Measurements from ENCODE around the gene CDH24.
A peak's percentile ranks its signal among the peaks of the same experiment; 100 is the strongest.

The CDH24 gene

DNA sequence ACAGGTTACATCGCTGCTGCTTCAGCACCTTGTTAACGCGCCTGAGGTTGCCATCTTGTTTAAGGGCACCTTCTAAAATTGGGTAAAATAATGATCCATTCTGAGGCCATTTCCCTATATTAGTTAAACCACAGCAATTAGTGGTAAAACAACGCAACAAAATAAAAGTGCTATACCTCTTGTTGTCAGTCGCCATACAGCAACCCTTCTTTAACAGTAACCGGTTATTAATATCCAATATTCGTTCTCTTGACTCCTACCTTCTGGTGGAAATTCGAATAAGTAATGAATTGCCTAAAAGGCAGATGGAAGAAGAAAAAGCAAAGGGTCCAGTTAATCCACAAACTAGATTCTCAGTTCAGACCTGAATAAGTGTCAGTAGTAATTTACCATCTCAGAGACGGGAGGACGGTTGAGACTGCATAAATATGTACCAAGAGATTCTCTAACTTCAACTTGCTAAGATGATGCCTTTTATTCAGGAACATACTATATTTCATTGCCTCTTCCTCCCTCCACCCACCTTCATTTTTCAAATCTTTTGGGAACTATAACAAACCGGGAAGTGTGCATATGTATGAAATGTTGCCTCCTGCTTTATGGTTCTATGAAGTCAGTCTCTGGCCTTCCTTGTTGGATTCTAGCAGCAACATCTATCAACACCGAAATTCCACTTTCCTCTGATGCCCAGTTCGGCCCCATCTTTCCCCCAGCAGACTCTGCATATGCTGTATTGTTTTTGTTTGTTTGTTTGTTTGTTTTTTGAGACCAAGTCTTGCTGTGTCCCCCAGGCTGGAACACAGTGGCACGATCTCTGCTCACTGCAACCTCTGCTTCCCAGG lies 21.8 kb downstream of the CDH24 start:
- DNase-seq, result no peak
- Histone ChIP-seq H3K4me3 (ENCODE audit: control insufficient read depth in 1 of 7, extremely low read depth in 1 of 7, insufficient read depth in 4 of 7, low read depth in 2 of 7, low read length in 6 of 7) (peak overlapping the region in 6 of 7 experiments; percentile 88 to 97 (median 91)), H3K9me3 (ENCODE audit: control extremely low read depth in 1 of 5, control insufficient read depth in 4 of 5, insufficient read depth in 2 of 5, low read depth in 1 of 5, low read length in 4 of 5) (no peaks in the 10 kb centered on the region), H3K27me3 (replicated peaks in 2 of 5; ENCODE audit: control insufficient read depth in 4 of 5, insufficient read depth in 5 of 5, low read length in 4 of 5) (no peaks in the 10 kb centered on the region), H3K27ac (ENCODE audit: insufficient read depth in 1 of 2, low read depth in 1 of 2, low read length in 2 of 2, poor library complexity in 1 of 2, severe bottlenecking in 2 of 2) (peak overlapping the region; percentile 88 to 95), H3K4me1 (ENCODE audit: control extremely low read depth in 1 of 4, control insufficient read depth in 4 of 4, insufficient read depth in 4 of 4, low read length in 3 of 4) (peaks cover 6 to 12% (median 11%) of the 10 kb centered on the region in 4 experiments), H3K36me3 (ENCODE audit: control insufficient read depth in 4 of 4, insufficient read depth in 4 of 4, low read length in 3 of 4) (peaks cover 4 to 23% (median 17%) of the 10 kb centered on the region in 4 experiments)
- CTCF ChIA-PET, result interaction anchor here (2.5 to 33.6 kb wide), 2 partner anchors 23 to 47 kb away, joined by 12 to 933 read pairs; partner anchors contain the start of genes AJUBA and CDH24
- WGBS (ENCODE audit: insufficient coverage), result 40% methylated on average over 5 of the region's 14 CpGs
- POLR2A ChIA-PET, result interaction anchor here (0.6 to 1.6 kb wide), 2 partner anchors 20 to 37 kb away, joined by 3 read pairs; no protein-coding TSS in a partner anchor

DNA sequence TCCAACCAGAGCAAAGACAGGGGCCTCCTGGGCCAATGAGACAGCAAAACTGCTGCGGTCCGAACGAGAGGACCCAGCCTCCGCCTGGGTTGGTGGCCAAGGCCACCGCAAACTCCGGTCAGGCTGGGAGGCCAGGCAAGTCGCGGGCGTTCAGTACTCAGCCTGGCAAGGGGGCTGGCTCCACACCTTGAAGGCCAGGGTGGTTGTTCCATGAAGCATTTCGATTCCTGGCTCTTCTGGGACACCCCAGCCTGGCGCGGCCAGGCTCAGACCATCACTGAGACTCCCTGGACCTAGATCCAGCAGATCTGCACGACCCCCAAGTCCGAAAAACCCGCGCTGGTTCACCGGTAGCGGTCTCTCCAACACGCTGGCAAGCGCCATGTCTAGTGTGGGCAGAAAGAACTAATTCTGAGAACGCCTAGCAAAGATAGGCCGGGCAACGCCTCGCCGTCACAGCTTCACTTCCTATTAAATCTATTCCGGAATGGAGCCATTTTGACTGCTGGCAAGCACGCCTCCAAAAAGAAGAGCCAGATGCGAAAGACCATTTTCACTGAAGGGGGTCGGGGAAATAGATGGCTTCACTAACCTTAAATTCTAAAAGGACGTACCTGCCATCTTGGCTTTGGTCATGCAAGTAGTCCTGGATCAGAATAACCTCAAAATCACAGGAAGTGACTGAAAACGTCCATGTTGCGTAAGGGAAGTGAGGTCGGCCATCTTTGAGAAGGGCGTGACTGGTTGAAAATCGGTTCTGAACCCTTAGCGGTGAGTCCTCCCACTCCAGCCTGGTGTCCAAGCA lies 22.6 kb downstream of the CDH24 start, which contains the start of gene PSMB5:
TSS of gene PSMB5 (minus strand) at position 403 of the 805 bp plus-strand sequence. CDS start at position 384, 19 bp downstream.
- Histone ChIP-seq H3K27ac (ENCODE audit: insufficient read depth in 1 of 2, low read depth in 1 of 2, low read length in 2 of 2, poor library complexity in 1 of 2, severe bottlenecking in 2 of 2) (peak within 1 kb of the TSS; percentile 88 to 95), H3K9me3 (ENCODE audit: control extremely low read depth in 1 of 5, control insufficient read depth in 4 of 5, insufficient read depth in 2 of 5, low read depth in 1 of 5, low read length in 4 of 5) (no peaks in the 10 kb centered on the region), H3K4me1 (ENCODE audit: control extremely low read depth in 1 of 4, control insufficient read depth in 4 of 4, insufficient read depth in 4 of 4, low read length in 3 of 4) (peaks cover 6 to 12% (median 11%) of the 10 kb centered on the region in 4 experiments), H3K4me3 (ENCODE audit: control insufficient read depth in 1 of 7, extremely low read depth in 1 of 7, insufficient read depth in 4 of 7, low read depth in 2 of 7, low read length in 6 of 7) (peak within 1 kb of the TSS; percentile 76 to 97 (median 89)), H3K27me3 (replicated peaks in 2 of 5; ENCODE audit: control insufficient read depth in 4 of 5, insufficient read depth in 5 of 5, low read length in 4 of 5) (no peaks in the 10 kb centered on the region), H3K36me3 (ENCODE audit: control insufficient read depth in 4 of 4, insufficient read depth in 4 of 4, low read length in 3 of 4) (peaks cover 5 to 24% (median 20%) of the 10 kb centered on the region in 4 experiments)
- CTCF ChIA-PET, result interaction anchor here (0.8 to 2.5 kb wide), 5 partner anchors 13 to 40 kb away, joined by 3 to 16 read pairs (median 4); partner anchors contain the start of gene CDH24
- WGBS (ENCODE audit: insufficient coverage), result 0% methylated on average over 35 of the region's 36 CpGs
- POLR2A ChIA-PET, result interaction anchor here (1.6 kb wide), 1 partner anchor 19 kb away, joined by 3 read pairs; no protein-coding TSS in a partner anchor
- peak; percentile 97 to 99 (median 98) for DNase-seq

- no peak for DNase-seq
Measured at GRCh38 chr14:23033801-23034497, 23.4 kb downstream of the CDH24 start.

DNA sequence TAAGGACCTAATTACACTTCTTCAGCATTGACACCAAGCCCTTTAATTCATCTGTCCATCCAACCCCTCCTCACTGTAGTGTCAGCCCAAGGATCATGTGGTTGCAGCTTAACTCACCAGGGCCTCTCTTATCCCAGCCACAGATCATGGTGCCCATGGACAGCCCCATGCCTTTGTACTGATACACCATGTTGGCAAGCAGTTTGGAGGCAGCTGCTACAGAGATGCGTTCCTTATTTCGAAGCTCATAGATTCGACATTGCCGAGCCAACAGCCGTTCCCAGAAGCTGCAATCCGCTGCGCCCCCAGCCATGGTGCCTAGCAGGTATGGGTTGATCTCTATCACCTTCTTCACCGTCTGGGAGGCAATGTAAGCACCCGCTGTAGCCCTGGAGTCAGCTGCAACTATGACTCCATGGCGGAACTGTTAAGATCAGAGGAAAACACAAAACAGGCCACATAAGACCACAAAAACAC lies 24.0 kb downstream of the CDH24 start:
- ChIA-PET POLR2A (interaction anchor here (1.6 kb wide), 1 partner anchor 17 kb away, joined by 3 read pairs; no protein-coding TSS in a partner anchor), CTCF (interaction anchor here (0.8 to 2.5 kb wide), 8 partner anchors 11 to 47 kb away, joined by 4 to 16 read pairs (median 4); partner anchors contain the start of gene CDH24)
- DNase-seq, result no peak
- Histone ChIP-seq H3K9me3 (ENCODE audit: control extremely low read depth in 1 of 5, control insufficient read depth in 4 of 5, insufficient read depth in 2 of 5, low read depth in 1 of 5, low read length in 4 of 5) (no peaks in the 10 kb centered on the region), H3K4me3 (ENCODE audit: control insufficient read depth in 1 of 7, extremely low read depth in 1 of 7, insufficient read depth in 4 of 7, low read depth in 2 of 7, low read length in 6 of 7) (peak overlapping the region in 4 of 7 experiments; percentile 88 to 95 (median 88)), H3K27ac (ENCODE audit: insufficient read depth in 1 of 2, low read depth in 1 of 2, low read length in 2 of 2, poor library complexity in 1 of 2, severe bottlenecking in 2 of 2) (no peak overlapping the region), H3K27me3 (replicated peaks in 2 of 5; ENCODE audit: control insufficient read depth in 4 of 5, insufficient read depth in 5 of 5, low read length in 4 of 5) (no peaks in the 10 kb centered on the region), H3K36me3 (ENCODE audit: control insufficient read depth in 4 of 4, insufficient read depth in 4 of 4, low read length in 3 of 4) (peaks cover 5 to 35% (median 23%) of the 10 kb centered on the region in 4 experiments), H3K4me1 (ENCODE audit: control extremely low read depth in 1 of 4, control insufficient read depth in 4 of 4, insufficient read depth in 4 of 4, low read length in 3 of 4) (peaks cover 6 to 20% (median 15%) of the 10 kb centered on the region in 4 experiments)
- WGBS (ENCODE audit: insufficient coverage), result 98% methylated on average over 10 of the region's 10 CpGs

More at GRCh38 chr14:23033801-23034497, 23.4 kb downstream of the CDH24 start:
- CTCF ChIA-PET, result interaction anchor here (0.8 to 2.5 kb wide), 7 partner anchors 12 to 39 kb away, joined by 3 to 16 read pairs (median 5); partner anchors contain the start of gene CDH24
- peak overlapping the region; percentile 88 to 95 for H3K27ac ChIP-seq (ENCODE audit: insufficient read depth in 1 of 2, low read depth in 1 of 2, low read length in 2 of 2, poor library complexity in 1 of 2, severe bottlenecking in 2 of 2)
- no peaks in the 10 kb centered on the region for H3K9me3 ChIP-seq (ENCODE audit: control extremely low read depth in 1 of 5, control insufficient read depth in 4 of 5, insufficient read depth in 2 of 5, low read depth in 1 of 5, low read length in 4 of 5)
- no peaks in the 10 kb centered on the region for H3K27me3 ChIP-seq (replicated peaks in 2 of 5; ENCODE audit: control insufficient read depth in 4 of 5, insufficient read depth in 5 of 5, low read length in 4 of 5)
- peaks cover 5 to 29% (median 23%) of the 10 kb centered on the region in 4 experiments for H3K36me3 ChIP-seq (ENCODE audit: control insufficient read depth in 4 of 4, insufficient read depth in 4 of 4, low read length in 3 of 4)
- peaks cover 6 to 17% (median 13%) of the 10 kb centered on the region in 4 experiments for H3K4me1 ChIP-seq (ENCODE audit: control extremely low read depth in 1 of 4, control insufficient read depth in 4 of 4, insufficient read depth in 4 of 4, low read length in 3 of 4)
- WGBS (ENCODE audit: insufficient coverage), result 48% methylated on average over 9 of the region's 17 CpGs
- H3K4me3 ChIP-seq (ENCODE audit: control insufficient read depth in 1 of 7, extremely low read depth in 1 of 7, insufficient read depth in 4 of 7, low read depth in 2 of 7, low read length in 6 of 7), result peak overlapping the region; percentile 76 to 97 (median 89)
- POLR2A ChIA-PET, result interaction anchor here (1.6 kb wide), 1 partner anchor 18 kb away, joined by 3 read pairs; no protein-coding TSS in a partner anchor

DNA sequence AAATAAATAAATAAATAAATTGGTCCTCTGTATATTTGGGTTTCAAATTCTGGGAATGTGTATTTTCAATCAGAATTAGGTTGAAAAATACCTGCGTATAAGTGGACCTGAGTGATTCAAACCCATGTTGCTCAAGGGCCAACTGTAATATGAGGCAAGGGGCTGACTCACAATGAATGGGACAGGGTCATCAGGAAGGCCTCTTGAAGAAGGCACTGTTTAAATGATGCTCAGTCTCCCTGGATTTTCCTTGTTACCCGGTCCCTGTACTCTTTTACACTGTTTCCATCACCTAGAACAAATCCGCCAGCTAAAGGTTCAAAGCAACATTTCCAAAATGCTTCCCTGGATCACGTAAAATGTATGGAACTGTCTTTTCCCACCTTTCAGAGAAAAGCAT lies 26.4 kb downstream of the CDH24 start:
- ChIA-PET POLR2A (interaction anchor here (0.6 kb wide), 2 partner anchors 9 to 13 kb away, joined by 3 read pairs; no protein-coding TSS in a partner anchor), CTCF (interaction anchor here (1.0 to 3.3 kb wide), 6 partner anchors 12 to 45 kb away, joined by 3 to 8 read pairs (median 6); partner anchors contain the start of gene PSMB11)
- Histone ChIP-seq H3K4me3 (ENCODE audit: control insufficient read depth in 1 of 7, extremely low read depth in 1 of 7, insufficient read depth in 4 of 7, low read depth in 2 of 7, low read length in 6 of 7) (no peak overlapping the region), H3K4me1 (ENCODE audit: control extremely low read depth in 1 of 4, control insufficient read depth in 4 of 4, insufficient read depth in 4 of 4, low read length in 3 of 4) (peaks cover 6 to 20% (median 15%) of the 10 kb centered on the region in 4 experiments), H3K27me3 (replicated peaks in 2 of 5; ENCODE audit: control insufficient read depth in 4 of 5, insufficient read depth in 5 of 5, low read length in 4 of 5) (no peaks in the 10 kb centered on the region), H3K9me3 (ENCODE audit: control extremely low read depth in 1 of 5, control insufficient read depth in 4 of 5, insufficient read depth in 2 of 5, low read depth in 1 of 5, low read length in 4 of 5) (no peaks in the 10 kb centered on the region), H3K27ac (ENCODE audit: insufficient read depth in 1 of 2, low read depth in 1 of 2, low read length in 2 of 2, poor library complexity in 1 of 2, severe bottlenecking in 2 of 2) (no peak overlapping the region), H3K36me3 (ENCODE audit: control insufficient read depth in 4 of 4, insufficient read depth in 4 of 4, low read length in 3 of 4) (peaks cover 10 to 48% (median 32%) of the 10 kb centered on the region in 4 experiments)
- WGBS (ENCODE audit: insufficient coverage), result 100% methylated on average over 4 of the region's 4 CpGs
- DNase-seq, result no peak

DNA sequence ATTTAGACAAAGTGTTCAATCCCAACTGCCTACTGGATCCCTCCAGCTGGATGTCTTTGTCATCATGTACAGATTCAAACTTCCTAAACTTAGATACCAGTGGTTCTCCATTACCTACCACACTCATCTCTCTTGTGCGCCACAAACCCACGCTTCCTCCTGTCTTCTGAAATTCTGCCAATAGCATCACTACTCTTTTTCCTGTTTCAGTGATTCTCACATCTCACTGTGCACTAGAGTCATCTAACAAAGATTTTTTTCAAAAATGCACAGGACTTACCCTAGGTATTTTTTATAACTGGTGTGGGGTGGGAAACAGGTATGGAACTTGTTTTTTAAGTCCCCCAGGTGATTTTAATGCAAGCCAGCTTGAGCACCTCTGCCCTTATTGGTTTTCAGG lies 28.5 kb downstream of the CDH24 start:
- ChIA-PET POLR2A (no interaction called here), CTCF (interaction anchor here (0.6 to 5.6 kb wide), 5 partner anchors 14 to 34 kb away, joined by 4 to 27 read pairs (median 5); partner anchors contain the start of gene PSMB11)
- H3K4me3 ChIP-seq (ENCODE audit: control insufficient read depth in 1 of 7, extremely low read depth in 1 of 7, insufficient read depth in 4 of 7, low read depth in 2 of 7, low read length in 6 of 7), result no peak overlapping the region
- H3K4me1 ChIP-seq (ENCODE audit: control extremely low read depth in 1 of 4, control insufficient read depth in 4 of 4, insufficient read depth in 4 of 4, low read length in 3 of 4), result peaks cover 0 to 16% (median 9%) of the 10 kb centered on the region in 4 experiments
- H3K27ac ChIP-seq (ENCODE audit: insufficient read depth in 1 of 2, low read depth in 1 of 2, low read length in 2 of 2, poor library complexity in 1 of 2, severe bottlenecking in 2 of 2), result no peak overlapping the region
- WGBS (ENCODE audit: insufficient coverage), result 70% methylated on average over 2 of the region's 2 CpGs
- peaks cover 20 to 62% (median 43%) of the 10 kb centered on the region in 4 experiments for H3K36me3 ChIP-seq (ENCODE audit: control insufficient read depth in 4 of 4, insufficient read depth in 4 of 4, low read length in 3 of 4)
- H3K27me3 ChIP-seq (replicated peaks in 2 of 5; ENCODE audit: control insufficient read depth in 4 of 5, insufficient read depth in 5 of 5, low read length in 4 of 5), result no peaks in the 10 kb centered on the region
- H3K9me3 ChIP-seq (ENCODE audit: control extremely low read depth in 1 of 5, control insufficient read depth in 4 of 5, insufficient read depth in 2 of 5, low read depth in 1 of 5, low read length in 4 of 5), result no peaks in the 10 kb centered on the region
- DNase-seq, result peak in 1 of 3 donors; percentile 20
